Measurements from ENCODE around the gene MAN1A1.

The MAN1A1 gene

DNA sequence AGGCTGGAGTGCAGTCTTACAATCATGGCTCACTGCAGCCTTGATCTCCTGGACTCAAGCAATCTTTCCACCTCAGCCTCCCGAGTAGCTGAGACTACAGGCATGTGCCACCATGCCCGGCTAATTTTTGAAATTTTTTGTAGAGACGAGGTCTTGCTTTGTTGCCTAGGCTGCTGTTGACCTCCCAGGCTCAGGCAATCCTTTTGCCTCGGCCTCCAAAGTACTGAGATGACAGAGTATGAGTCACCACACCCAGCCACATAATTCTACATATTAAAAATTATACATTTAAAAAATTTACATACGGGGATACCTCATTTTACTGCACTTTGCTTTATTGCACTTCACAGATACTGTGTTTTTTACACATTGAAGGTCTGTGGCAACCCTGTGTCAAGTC, 115.1 kb downstream of the MAN1A1 start:
- no peaks in the 10 kb centered on the region for H3K36me3 ChIP-seq (ENCODE audit: insufficient read depth, low read length)
- peaks cover 2% of the 10 kb centered on the region for H3K9me3 ChIP-seq (ENCODE audit: low read length)
- no peaks in the 10 kb centered on the region for H3K27me3 ChIP-seq (ENCODE audit: insufficient read depth, low read length)
- H3K4me3 ChIP-seq (ENCODE audit: low read length) = no peak overlapping the region
- H2AFZ ChIP-seq (ENCODE audit: low read depth, low read length) = no peak overlapping the region
- H3K4me1 ChIP-seq (ENCODE audit: insufficient read depth, low read length) = no peaks in the 10 kb centered on the region

DNA sequence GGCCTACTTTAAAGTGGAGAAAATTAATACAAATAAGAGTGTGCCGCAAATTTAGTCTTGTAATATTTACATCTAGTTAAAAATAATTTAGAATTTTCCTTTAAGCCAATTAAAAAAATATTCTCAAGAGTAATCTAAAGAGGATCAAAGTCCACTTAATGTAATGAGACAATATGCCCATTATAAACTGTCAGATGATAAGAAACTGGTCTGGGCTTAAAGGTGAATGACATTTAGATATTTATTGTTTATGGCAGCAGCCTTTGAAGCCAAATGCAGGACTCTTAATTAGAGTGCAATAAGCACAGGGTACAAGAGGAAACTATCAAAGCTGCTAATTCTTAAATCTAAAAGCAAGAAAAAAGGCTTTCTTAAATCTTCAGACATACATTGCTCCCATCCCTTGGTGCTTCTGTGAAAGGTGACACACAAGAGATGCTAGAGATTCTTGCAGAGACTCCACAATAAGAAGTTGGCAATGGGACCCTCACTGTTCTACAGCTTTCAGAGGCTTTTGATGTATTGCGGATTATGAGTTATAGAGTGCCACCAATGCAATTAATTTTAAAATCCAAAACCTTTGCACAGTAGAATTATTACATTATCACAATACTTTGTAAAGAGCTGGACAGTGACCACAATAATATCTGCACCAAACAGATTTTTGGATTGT, 116.1 kb downstream of the MAN1A1 start:
- H2AFZ ChIP-seq (ENCODE audit: low read depth, low read length) = no peak overlapping the region
- no peaks in the 10 kb centered on the region for H3K4me1 ChIP-seq (ENCODE audit: insufficient read depth, low read length)
- H3K27me3 ChIP-seq (ENCODE audit: insufficient read depth, low read length) = no peaks in the 10 kb centered on the region
- H3K36me3 ChIP-seq (ENCODE audit: insufficient read depth, low read length) = no peaks in the 10 kb centered on the region
- peaks cover 2% of the 10 kb centered on the region for H3K9me3 ChIP-seq (ENCODE audit: low read length)
- no peak overlapping the region for H3K4me3 ChIP-seq (ENCODE audit: low read length)

GRCh38 chr6:119231394-119231793, 118.2 kb downstream of the MAN1A1 start:
- Histone ChIP-seq H2AFZ (ENCODE audit: low read depth, low read length) (no peak overlapping the region), H3K4me3 (ENCODE audit: low read length) (no peak overlapping the region), H3K27me3 (ENCODE audit: insufficient read depth, low read length) (no peaks in the 10 kb centered on the region), H3K9me3 (ENCODE audit: low read length) (peaks cover 2% of the 10 kb centered on the region), H3K36me3 (ENCODE audit: insufficient read depth, low read length) (no peaks in the 10 kb centered on the region), H3K4me1 (ENCODE audit: insufficient read depth, low read length) (no peaks in the 10 kb centered on the region)

DNA sequence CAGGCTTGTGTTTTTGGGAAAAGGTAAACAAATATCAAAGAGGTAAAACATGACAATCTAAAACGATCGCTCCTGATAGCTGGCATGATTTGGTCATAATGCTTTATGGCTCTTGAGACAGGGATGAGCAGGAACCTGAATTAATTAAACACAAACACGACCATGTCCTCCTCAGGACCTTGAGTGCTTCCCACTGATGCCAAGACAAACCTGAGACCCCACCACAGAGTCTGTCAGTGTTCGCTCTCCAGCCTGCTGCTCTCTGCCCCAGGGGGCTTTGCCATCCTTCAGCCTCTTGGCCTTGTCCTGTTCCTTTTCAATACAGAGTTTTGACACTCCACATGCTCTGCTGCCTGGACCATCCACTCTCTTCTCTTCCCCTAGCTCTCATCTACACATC, 119.4 kb downstream of the MAN1A1 start:
- Histone ChIP-seq H3K36me3 (ENCODE audit: insufficient read depth, low read length) (no peaks in the 10 kb centered on the region), H2AFZ (ENCODE audit: low read depth, low read length) (no peak overlapping the region), H3K4me3 (ENCODE audit: low read length) (no peak overlapping the region), H3K27me3 (ENCODE audit: insufficient read depth, low read length) (no peaks in the 10 kb centered on the region), H3K4me1 (ENCODE audit: insufficient read depth, low read length) (peaks cover 9% of the 10 kb centered on the region), H3K9me3 (ENCODE audit: low read length) (no peaks in the 10 kb centered on the region)

DNA sequence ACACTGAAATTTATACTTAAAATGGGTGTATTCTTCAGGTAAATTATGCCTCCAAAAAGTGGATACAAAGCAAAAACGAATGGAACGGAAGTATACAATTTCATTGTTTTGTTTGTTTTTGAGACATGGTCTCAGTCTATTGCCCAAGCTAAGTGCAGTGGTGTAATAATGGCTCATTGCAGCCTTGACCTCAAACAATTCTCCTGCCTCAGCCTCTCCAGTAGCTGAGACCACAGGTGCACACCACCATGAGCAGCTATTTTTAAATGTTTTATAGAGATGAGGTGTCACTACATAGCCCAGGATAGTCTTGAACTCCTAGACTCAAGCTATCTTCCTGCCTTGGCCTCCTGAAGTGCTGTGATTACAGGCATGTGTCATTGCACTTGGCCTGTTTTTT, 122.2 kb downstream of the MAN1A1 start:
- H2AFZ ChIP-seq (ENCODE audit: low read depth, low read length) = no peak overlapping the region
- no peak overlapping the region for H3K4me3 ChIP-seq (ENCODE audit: low read length)
- H3K27me3 ChIP-seq (ENCODE audit: insufficient read depth, low read length) = no peaks in the 10 kb centered on the region
- no peaks in the 10 kb centered on the region for H3K36me3 ChIP-seq (ENCODE audit: insufficient read depth, low read length)
- no peaks in the 10 kb centered on the region for H3K9me3 ChIP-seq (ENCODE audit: low read length)
- peaks cover 9% of the 10 kb centered on the region for H3K4me1 ChIP-seq (ENCODE audit: insufficient read depth, low read length)

DNA sequence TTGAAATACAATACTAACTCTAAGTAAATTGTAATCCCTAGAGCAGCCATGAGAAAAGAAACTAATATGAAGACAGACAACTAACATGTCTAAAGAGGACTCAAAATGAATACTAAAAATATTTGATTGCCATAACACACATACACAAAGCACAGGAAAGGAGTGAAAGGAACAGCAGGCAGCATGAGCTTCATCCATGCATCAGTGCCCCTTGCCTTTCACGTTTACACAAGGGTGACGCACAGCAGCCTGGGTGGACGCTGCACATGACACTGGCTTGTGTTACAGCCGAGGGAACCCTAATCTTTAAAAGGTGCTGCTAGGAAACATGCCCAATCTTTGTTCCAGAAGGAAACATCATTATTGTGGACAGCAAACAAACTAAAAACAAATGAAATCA, 123.5 kb downstream of the MAN1A1 start:
- H2AFZ ChIP-seq (ENCODE audit: low read depth, low read length) = no peak overlapping the region
- no peaks in the 10 kb centered on the region for H3K36me3 ChIP-seq (ENCODE audit: insufficient read depth, low read length)
- H3K4me3 ChIP-seq (ENCODE audit: low read length) = no peak overlapping the region
- H3K27me3 ChIP-seq (ENCODE audit: insufficient read depth, low read length) = no peaks in the 10 kb centered on the region
- H3K9me3 ChIP-seq (ENCODE audit: low read length) = no peaks in the 10 kb centered on the region
- peaks cover 9% of the 10 kb centered on the region for H3K4me1 ChIP-seq (ENCODE audit: insufficient read depth, low read length)

GRCh38 chr6:119224095-119224701, 125.4 kb downstream of the MAN1A1 start:
- no peaks in the 10 kb centered on the region for H3K36me3 ChIP-seq (ENCODE audit: insufficient read depth, low read length)
- H3K27me3 ChIP-seq (ENCODE audit: insufficient read depth, low read length) = no peaks in the 10 kb centered on the region
- peaks cover 9% of the 10 kb centered on the region for H3K4me1 ChIP-seq (ENCODE audit: insufficient read depth, low read length)
- H3K9me3 ChIP-seq (ENCODE audit: low read length) = no peaks in the 10 kb centered on the region
- H3K4me3 ChIP-seq (ENCODE audit: low read length) = no peak overlapping the region
- H2AFZ ChIP-seq (ENCODE audit: low read depth, low read length) = no peak overlapping the region

DNA sequence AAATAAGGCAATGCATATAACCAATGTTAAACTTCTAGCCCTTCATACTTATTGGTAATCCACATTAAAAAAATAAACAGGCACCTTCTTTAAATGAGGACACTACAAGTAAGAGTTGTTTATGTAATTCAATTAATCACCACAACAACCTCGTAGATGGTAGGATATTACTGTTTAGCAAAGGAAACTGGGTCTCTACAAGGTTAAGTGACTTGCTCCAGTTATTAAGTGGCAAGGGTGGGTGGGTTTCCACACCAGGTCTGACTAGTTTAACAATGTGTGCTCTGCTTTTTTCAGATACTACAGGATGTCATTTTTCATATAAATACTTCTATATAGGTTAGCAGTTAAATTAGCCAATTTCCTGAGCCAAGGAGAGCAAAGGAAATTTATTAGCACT, 129.1 kb downstream of the MAN1A1 start:
- H3K36me3 ChIP-seq (ENCODE audit: insufficient read depth, low read length) = no peaks in the 10 kb centered on the region
- H3K4me3 ChIP-seq (ENCODE audit: low read length) = no peak overlapping the region
- no peaks in the 10 kb centered on the region for H3K27me3 ChIP-seq (ENCODE audit: insufficient read depth, low read length)
- H3K9me3 ChIP-seq (ENCODE audit: low read length) = no peaks in the 10 kb centered on the region
- H3K4me1 ChIP-seq (ENCODE audit: insufficient read depth, low read length) = no peaks in the 10 kb centered on the region
- no peak overlapping the region for H2AFZ ChIP-seq (ENCODE audit: low read depth, low read length)

GRCh38 chr6:119218548-119218947, 131.0 kb downstream of the MAN1A1 start:
- Histone ChIP-seq H3K36me3 (ENCODE audit: insufficient read depth, low read length) (no peaks in the 10 kb centered on the region), H3K27me3 (ENCODE audit: insufficient read depth, low read length) (no peaks in the 10 kb centered on the region), H3K4me1 (ENCODE audit: insufficient read depth, low read length) (no peaks in the 10 kb centered on the region), H2AFZ (ENCODE audit: low read depth, low read length) (no peak overlapping the region), H3K9me3 (ENCODE audit: low read length) (no peaks in the 10 kb centered on the region), H3K4me3 (ENCODE audit: low read length) (no peak overlapping the region)

DNA sequence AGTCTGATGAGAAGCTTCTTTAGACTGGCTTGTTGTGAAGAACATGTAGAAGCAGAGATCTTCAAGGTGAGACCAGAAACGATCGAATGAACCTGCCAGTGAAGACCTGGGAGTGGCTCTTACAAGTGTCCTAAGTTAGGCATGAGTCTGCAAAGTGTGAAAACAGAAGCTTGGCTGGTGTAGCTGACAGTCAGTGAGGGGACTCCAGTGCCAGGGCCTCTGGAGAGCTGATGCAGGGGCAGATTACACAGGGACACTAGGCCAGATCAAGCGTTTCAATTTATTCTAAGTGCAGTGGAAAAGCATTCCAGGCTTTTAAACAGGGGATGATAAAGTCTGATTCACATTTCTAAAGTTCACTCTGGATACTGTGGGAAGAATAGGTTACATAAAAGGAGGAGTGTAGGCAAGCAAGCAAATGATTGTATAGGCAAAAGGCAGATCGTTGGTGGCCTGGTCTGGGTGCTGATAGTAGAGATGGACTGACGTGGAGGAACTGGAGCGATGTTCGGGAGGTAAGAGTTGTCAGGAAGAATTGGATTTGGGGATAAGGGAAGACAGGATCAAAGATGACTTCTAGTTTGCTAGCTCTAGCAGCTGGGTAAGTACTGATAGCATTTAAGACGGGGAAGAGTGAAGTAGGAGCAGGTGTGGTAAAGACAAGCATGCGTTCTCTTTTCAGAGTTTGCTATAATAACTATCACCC, 133.5 kb downstream of the MAN1A1 start:
- Histone ChIP-seq H2AFZ (ENCODE audit: low read depth, low read length) (no peak overlapping the region), H3K4me1 (ENCODE audit: insufficient read depth, low read length) (no peaks in the 10 kb centered on the region), H3K27me3 (ENCODE audit: insufficient read depth, low read length) (no peaks in the 10 kb centered on the region), H3K36me3 (ENCODE audit: insufficient read depth, low read length) (no peaks in the 10 kb centered on the region), H3K4me3 (ENCODE audit: low read length) (no peak overlapping the region), H3K9me3 (ENCODE audit: low read length) (no peaks in the 10 kb centered on the region)

DNA sequence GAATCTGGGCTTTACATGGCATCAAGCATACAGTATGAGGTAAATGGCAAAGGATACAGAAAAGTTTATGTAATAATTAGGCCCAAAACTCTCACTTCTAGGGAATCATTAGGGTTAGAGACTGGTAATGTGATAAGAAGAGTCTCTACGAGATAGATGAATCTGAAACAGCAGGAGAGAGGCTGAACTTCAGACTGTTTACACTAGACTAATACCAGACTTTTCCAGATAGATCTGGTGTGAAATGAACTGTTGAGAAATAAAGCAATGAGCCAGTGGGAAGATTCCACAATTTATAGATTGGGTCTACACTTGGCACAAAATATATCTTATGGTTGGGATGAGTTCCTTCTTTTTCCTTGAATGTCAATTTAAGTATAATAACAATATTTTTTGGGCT, 134.3 kb downstream of the MAN1A1 start:
- Histone ChIP-seq H2AFZ (ENCODE audit: low read depth, low read length) (no peak overlapping the region), H3K27me3 (ENCODE audit: insufficient read depth, low read length) (no peaks in the 10 kb centered on the region), H3K4me3 (ENCODE audit: low read length) (no peak overlapping the region), H3K9me3 (ENCODE audit: low read length) (no peaks in the 10 kb centered on the region), H3K4me1 (ENCODE audit: insufficient read depth, low read length) (no peaks in the 10 kb centered on the region), H3K36me3 (ENCODE audit: insufficient read depth, low read length) (no peaks in the 10 kb centered on the region)

- Histone ChIP-seq H3K4me3 (ENCODE audit: low read length) (no peak overlapping the region), H3K36me3 (ENCODE audit: insufficient read depth, low read length) (no peaks in the 10 kb centered on the region), H3K27me3 (ENCODE audit: insufficient read depth, low read length) (no peaks in the 10 kb centered on the region), H2AFZ (ENCODE audit: low read depth, low read length) (no peak overlapping the region), H3K4me1 (ENCODE audit: insufficient read depth, low read length) (no peaks in the 10 kb centered on the region), H3K9me3 (ENCODE audit: low read length) (no peaks in the 10 kb centered on the region)
These were observed 139.0 kb downstream of the MAN1A1 start for GRCh38 chr6:119210596-119210995.

- H3K36me3 ChIP-seq (ENCODE audit: insufficient read depth, low read length) = no peaks in the 10 kb centered on the region
- H3K27me3 ChIP-seq (ENCODE audit: insufficient read depth, low read length) = no peaks in the 10 kb centered on the region
- no peak overlapping the region for H3K4me3 ChIP-seq (ENCODE audit: low read length)
These were observed 139.9 kb downstream of the MAN1A1 start for GRCh38 chr6:119209452-119210205.

More at GRCh38 chr6:119209452-119210205, 139.9 kb downstream of the MAN1A1 start:
- no peak overlapping the region for H2AFZ ChIP-seq (ENCODE audit: low read depth, low read length)
- no peaks in the 10 kb centered on the region for H3K4me1 ChIP-seq (ENCODE audit: insufficient read depth, low read length)
- H3K9me3 ChIP-seq (ENCODE audit: low read length) = no peaks in the 10 kb centered on the region

Measured in neuron (in vitro differentiated cells).